ENCODE data around the gene C15orf40.

C15orf40 gene

GRCh38 chr15:82993144-82993543, 18.3 kb downstream of the C15orf40 start:
- no peak for DNase-seq (ENCODE audit: low spot score)

GRCh38 chr15:82992436-82992998, 18.9 kb downstream of the C15orf40 start:
- DNase-seq (ENCODE audit: low spot score) = no peak

- DNase-seq (ENCODE audit: low spot score) = no peak
Measured at GRCh38 chr15:82986442-82986780, 25.0 kb downstream of the C15orf40 start.

DNA sequence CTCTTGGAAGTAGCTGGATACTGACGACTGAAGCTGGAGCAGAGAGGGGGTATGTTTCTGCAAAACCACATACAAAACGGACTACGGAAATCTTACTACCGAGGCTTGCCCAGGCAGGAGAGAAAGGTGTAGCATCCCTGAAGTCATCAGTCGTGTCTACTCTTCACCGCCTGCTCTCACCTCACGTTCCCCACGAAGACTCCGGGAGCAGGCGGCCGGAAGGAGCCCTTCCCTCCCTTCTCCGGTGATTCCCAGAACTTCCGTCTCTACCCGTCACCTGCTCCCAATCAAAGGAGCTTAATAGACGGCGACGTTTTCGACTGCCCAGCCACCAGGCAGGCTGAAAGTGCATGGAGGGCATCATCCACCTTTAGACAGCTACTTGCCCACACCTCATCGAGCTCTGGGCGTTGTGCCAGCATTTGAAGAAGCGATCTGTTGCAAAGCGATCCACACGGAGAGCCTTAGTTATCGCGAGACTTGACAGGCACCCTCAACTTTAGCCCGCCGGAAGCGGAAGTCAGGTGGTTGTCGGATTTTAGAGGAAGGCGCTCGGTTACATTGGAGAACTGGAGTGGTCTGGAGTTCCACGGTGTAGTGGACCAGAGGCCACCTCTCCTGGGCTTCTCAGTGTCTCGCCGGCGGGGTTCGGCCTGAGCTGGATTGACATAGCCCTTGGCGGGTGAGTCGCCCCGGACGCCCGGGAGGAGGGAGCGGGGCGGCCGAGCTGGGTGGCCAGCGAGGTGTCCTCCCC, 25.6 kb downstream of the C15orf40 start, which contains the start of gene RAMAC:
Gene RAMAC, plus strand, starts transcription at position 523 of the 754 bp plus-strand sequence. CDS start 2,809 bp downstream, outside the sequence.
- peak; percentile 97 for DNase-seq (ENCODE audit: low spot score)

- no peak for DNase-seq (ENCODE audit: low spot score)
Measured at GRCh38 chr15:82980981-82981380, 30.5 kb downstream of the C15orf40 start.

DNA sequence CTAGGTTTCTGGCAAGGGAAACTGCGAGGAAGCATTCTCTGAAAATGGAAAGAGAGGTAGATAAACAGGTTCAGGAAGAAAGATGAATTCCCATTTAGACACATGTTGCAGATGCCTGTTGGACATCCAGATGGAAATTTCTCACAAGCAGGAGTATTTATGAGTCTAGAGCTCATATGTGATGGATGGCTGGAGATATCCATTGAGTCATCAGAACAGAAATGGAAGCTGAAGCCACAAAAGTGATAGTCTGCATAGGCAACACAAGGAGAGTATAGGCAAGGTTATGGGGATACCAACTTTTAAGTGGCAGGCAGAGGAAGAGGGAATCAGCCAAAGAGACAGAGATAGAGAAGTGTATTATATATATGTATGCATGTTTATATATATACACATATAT, 31.7 kb downstream of the C15orf40 start:
- DNase-seq (ENCODE audit: low spot score) = no peak

GRCh38 chr15:82978438-82978837, 33.0 kb downstream of the C15orf40 start:
- no peak for DNase-seq (ENCODE audit: low spot score)

DNA sequence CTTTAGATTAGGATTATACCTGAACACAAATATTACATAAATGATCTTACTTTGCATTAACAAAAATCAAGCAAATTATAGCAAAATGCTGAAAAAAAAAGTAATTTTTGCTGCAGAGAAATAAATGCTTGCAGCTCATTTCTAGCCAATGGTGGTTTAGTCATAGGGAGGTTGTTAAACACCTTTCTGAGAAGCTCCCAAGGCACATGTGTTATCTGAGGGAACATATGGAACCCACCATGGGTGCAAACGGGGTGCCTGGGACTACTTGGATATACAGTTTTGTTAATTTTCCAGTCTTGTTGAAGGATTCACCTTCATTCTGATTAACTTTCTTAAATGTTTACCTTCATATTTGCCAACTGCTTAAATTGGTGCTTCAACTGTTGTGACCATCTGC, 34.4 kb downstream of the C15orf40 start:
- DNase-seq (ENCODE audit: low spot score) = no peak

DNA sequence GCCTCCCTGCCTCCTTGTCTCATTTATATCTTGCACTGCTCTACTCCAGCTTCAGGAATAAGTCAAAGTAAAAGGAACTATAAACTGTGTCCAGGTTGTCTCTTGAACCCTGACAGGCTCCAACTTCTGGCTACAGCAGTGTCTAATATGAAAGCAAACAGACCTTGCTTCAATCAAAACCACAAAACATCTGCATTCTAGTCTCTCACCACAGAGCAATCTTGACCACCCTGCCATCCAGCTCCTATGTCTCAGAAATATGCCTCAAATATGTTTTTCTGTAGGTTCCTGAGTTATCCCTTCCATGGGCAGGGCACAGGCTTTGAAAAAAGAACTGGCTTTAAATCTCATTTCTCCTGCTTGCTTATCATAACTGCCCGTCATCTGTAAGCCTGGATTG, 38.4 kb downstream of the C15orf40 start:
- DNase-seq (ENCODE audit: low spot score) = no peak

- DNase-seq (ENCODE audit: low spot score) = no peak
Measured at GRCh38 chr15:82971218-82971984, 40.0 kb downstream of the C15orf40 start.

GRCh38 chr15:82970696-82971095, 40.7 kb downstream of the C15orf40 start:
- no peak for DNase-seq (ENCODE audit: low spot score)

DNA sequence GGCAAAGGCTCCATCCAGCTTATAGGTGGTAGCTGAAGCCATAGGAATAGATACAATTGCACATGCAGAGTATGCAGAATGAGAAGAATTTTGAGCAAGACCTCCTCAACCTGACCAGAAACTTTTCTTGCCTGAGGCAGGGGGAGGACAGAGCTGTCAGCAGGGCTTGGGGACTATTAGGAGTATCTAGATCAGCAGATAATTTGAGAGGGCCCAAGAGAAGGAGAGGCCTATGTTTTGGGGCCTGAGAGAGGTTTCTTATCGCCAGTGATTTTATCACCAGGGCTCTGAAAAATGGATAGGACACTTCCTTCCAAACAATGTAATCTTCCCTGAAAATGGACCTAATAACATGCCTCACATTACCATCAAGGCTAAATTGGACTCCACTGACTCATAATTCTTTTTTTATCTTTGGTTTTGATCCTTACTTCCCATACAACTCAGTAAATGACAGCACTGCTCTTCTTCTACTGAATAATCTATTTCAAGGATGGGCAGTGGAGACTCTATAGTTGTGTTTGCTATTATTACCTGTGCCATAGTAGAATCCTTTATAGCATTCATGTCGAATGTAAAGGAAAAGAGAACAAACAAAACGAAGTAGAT, 41.3 kb downstream of the C15orf40 start:
- no peak for DNase-seq (ENCODE audit: low spot score)

DNA sequence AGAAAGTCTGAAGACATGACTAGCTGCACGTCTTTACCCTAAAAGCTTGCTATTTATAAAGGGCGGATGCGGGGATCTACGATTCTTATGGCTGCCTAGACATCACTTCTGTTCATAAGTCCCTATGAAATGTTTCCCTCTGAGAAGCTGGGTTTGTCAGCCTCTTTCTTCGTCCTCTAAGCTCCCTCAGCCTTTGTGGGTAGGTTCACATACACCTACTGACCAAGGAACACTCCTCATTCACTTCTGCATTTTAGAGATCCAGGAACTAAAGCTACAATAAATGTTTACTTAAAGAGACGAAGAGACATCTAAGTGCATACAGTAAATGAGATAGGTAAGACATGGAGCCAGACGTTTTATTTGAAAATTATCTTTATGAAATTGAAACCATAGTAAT, 42.1 kb downstream of the C15orf40 start:
- DNase-seq (ENCODE audit: low spot score) = no peak

GRCh38 chr15:82968066-82968465, 43.4 kb downstream of the C15orf40 start:
- DNase-seq (ENCODE audit: low spot score) = no peak

DNA sequence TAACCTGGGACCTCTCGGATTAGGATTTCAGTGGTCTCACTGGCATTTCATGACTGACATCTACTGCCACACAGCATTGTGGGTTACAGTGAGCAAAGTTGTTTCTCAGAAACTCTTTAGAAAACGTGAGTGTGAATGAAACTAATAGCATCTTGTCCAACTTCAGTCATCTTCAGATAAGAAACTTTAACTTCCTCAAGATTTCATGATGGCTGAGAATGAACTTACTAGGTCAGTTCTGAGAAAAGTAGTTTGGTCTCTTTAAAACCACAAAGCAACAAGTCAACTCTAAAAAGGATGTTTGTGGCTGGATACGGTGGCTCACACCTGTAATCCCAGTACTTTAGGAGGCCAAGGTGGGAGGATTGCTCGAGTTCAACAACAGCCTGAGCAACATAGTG, 44.8 kb downstream of the C15orf40 start:
- DNase-seq (ENCODE audit: low spot score) = no peak

DNA sequence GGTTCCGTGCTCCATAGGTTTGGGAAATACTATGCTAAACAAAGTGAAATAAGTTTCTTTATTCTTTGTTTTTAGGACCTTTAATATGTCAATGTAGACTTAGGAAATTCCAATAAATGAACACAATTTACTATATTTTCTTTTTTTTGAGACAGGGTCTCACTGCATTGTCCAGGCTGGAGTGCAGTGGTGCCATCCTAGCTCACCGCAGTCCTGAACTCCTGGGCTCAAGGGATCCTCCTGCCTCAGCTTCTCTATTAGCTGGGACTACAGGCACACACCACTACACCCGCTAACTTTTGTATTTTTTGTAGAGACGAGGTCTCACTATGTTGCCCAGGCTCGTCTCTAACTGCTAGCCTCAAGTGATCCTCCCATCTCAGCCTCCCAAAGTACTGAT, 46.5 kb downstream of the C15orf40 start:
- DNase-seq (ENCODE audit: low spot score) = no peak

DNA sequence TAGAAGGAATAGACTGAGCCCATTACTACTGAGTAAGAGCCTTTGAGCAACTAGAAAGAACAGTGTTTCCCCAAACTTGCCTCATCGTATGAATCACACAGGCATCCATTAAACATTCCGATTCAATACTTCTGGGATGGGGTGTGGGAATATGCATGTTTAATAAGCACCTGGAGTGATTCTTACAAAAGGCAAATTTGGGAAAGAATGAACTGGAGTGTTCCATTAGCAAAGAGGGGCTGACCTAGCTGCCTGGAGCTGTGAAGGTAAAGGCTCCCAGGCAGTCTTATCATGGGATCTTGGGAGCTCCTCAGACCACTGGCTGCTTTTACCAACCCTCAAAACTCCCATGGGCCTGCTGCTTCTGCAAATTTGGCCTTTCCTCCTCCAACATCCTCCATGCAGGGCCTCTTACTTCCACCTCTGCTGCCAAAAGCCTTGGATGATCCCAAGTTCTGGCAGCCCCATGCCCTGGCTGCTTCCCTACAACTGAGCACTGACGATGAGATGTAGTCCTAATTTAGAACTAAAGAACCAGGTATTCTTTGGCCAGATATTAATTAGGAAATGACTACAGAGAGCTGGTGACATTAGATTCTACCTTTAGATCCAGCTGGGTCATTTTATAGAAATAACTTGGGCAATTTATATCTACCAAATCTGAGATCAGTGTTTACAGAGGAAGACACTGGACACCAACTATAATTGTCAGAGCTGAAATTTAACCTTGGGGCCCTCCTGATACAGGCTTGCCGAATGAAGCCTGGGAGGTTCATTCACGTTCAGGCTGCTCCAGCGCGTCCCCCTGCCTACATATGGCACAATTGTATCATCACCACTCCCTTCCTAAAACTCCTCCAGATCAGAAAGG, 47.7 kb downstream of the C15orf40 start:
- DNase-seq (ENCODE audit: low spot score) = no peak

- no peak for DNase-seq (ENCODE audit: low spot score)
Measured at GRCh38 chr15:82960766-82961165, 50.7 kb downstream of the C15orf40 start.

- DNase-seq (ENCODE audit: low spot score) = no peak
Measured at GRCh38 chr15:82959423-82959822, 52.0 kb downstream of the C15orf40 start.

DNA sequence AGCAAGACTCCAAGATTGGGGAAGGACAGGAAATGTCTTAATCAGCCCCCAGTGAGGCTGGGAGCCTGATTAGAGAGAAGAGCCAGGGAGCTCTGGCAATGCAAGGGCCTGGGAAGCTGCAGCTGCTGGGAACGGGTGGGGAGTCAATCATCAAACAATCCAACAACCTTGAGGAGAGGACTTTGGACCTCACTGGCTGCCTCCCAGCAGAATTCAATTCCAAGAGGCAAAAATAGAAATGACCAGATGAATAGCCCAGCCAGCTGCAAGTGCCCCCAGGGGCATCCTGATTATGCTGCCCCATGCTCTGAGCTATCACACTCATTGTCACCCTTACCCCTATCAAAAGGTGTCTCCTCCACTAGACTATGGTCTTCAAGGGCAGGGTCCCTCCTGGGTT, 52.8 kb downstream of the C15orf40 start:
- no peak for DNase-seq (ENCODE audit: low spot score)

DNA sequence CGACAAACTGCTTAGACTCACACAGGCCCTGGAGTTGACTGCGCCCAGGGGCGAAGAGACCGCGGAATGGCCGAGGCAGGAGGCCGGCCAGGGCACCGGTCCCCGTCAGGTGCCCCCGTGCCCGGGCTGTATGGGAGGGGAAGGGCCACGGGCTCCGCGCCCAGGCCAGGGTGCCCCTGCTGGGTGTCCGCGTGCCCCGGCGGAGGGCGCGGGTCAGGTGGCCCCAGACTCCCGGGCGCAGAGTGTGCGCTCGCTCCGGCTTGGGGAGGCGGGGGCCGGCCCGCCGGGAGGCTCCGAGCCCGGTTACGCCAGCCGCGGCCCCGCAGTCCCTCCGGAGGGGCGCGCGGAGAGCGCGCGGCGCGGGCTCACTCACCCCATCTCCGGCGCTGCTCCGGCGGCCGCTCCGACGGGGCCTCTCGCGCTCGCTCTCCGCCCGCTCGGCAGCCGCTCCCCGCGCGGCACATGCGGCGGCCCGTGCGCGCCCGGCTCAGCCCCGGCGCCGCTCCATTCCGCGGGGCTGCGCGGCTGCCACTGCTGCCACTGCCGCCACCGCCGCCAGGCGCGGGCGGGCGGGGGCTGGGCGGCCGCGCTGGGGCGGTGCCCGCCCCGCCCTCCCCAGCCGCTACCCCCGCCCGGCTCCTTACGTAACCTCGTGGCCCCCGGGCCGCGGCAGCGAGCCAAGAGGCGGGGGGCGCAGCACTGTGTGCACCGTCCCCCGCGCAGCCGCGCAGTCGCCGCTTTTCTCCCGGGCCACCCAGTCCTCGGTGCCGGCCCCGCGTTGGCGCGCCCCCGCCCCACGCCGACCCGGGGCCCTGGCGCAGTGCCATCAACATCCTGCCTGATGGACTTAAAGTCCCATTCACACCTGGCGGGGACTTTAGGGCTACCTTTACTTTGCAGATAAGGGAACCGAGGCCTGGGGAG, 59.0 kb downstream of the C15orf40 start, which contains the start of gene HOMER2:
Gene HOMER2, minus strand, starts transcription at position 563 of the 924 bp plus-strand sequence. Its CDS starts 185 bp downstream, at position 378.
- DNase-seq (ENCODE audit: low spot score) = no peak

Data from pons (tissue), 1 donor.